GOT3 (cell line): ENCODE measurements around the gene FRMPD3.

ENCODE experiments used
- DNase-seq: peaks from one replicate; lab custom pipeline; 2025; ENCODE audit warnings: mixed read lengths; lab: John Stamatoyannopoulos, UW

Gene FRMPD3

GRCh38 chrX:107480272-107480671 lies 30.8 kb downstream of the FRMPD3 start:
- DNase-seq = no peak

- no peak for DNase-seq
These were observed 32.6 kb downstream of the FRMPD3 start for GRCh38 chrX:107482046-107482445.

GRCh38 chrX:107484002-107484726 lies 34.7 kb downstream of the FRMPD3 start:
- DNase-seq = no peak

GRCh38 chrX:107485013-107485412 lies 35.6 kb downstream of the FRMPD3 start:
- DNase-seq = no peak

- DNase-seq = no peak
These were observed 43.7 kb downstream of the FRMPD3 start for GRCh38 chrX:107493141-107493540.

GRCh38 chrX:107496786-107497185 lies 47.3 kb downstream of the FRMPD3 start:
- no peak for DNase-seq
